Midbrain (tissue), 1 donor: ENCODE measurements around the gene MAD1L1.

ENCODE experiments used
- DNase-seq: peaks from one replicate; lab custom pipeline; 2025; lab: John Stamatoyannopoulos, UW

MAD1L1 gene

DNA sequence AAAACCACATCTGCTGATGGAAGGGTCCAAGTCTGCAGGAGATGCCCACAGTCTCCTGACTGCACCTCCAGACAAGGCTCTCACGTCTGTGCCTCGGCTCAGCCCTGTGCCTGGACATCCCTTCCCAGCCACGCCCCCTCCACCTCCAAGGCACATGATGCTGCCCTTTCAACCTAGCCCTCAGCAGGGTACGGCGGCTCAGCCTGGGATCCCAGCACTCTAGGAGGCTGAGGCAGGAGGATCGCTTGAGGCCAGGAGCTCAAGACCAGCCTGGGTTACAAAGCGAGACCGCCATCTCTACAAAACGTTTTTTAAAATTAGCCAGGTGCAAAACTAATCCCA is 14.3 kb downstream of the MAD1L1 start:
- no peak for DNase-seq

DNA sequence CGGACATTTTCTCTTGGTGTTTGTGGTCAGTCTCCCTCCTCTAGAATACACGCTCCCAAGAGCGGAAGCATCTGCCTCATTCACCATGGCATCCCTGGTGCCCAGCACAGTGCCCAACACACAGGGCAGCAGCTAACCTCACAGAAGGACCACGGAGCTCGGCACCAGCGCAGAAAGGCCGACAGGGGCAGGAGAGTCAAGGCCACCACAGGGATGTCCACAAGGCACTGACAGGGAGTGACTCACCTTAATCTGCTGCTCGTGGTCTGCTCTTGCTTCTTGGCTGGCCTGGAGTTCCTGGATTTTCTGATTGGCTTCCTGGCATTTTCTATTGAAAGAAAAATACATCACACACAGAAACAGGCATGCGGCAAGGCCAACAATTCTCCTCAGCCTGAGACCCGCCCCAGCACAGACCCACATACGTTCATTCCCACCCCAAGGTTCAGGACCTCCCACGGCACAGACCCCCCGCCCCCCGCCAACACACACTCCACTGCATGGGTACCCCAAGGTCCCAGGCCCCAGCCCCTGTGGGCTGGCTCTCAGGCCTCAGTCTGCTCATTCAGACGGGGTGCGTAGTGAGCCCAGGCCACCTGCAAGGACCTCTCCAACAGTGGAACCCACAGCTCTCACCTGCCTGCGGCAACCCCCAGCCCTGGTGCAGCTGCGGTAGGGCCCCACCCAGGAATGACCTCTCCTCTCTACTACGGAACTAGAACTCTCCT is 14.9 kb downstream of the MAD1L1 start:
- DNase-seq, result no peak

DNA sequence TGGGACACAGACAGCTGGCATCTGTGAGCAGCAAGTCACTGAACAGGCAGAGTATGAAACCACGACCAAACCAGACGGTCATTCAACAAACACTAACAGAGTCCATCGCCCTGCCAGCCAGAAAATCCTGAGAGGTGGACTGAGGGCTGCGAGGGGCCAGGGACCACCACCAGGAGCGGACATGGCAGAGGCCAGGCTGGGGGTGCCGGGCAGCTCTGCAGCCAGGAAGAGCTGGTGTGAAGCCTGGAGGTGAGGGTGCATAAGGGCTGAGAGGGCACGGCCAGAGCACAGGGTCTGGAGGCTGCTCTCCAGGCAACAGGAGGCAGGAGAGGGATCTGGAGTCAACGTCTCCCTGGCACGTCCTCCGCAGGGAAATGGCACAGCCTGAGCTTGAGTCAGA is 15.5 kb downstream of the MAD1L1 start:
- DNase-seq, result no peak

DNA sequence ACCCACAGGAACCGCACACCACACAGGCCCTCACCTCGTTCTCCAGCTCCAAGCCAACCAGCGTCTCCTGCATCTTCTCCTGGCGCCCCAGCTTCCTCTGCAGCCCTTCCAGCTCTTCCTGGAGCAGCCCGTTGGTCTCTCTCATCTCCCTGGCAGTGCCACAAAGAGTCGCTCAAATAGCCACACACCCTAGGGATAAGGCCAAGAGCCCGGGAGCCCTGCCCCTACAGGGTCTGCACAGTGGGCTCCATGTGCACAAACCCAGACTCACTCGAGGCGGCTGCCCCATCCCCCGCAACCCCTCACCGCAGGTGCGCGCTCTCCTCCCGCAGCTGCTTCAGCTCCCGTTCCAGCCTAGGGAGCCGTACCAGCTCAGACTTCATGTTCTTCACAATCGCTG is 16.9 kb downstream of the MAD1L1 start:
- DNase-seq, result no peak

DNA sequence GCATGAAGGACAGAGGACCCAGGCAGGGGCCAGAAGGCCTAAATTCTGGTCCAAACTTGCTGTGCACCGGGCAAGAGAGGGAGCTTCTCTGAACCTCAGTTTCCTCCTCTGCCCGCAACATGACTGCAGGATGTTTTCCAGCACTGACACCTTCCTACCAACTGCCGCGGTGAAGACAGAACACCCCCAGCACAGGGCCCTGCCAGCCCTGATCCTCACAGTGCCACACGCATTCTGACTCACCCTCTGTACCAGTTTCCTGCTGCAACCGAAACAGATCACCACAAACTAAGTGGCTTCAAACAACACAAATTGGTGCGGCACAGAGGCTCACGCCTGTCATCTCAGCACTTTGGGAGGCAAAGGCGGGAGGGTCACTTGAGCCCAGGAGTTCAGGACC is 18.1 kb downstream of the MAD1L1 start:
- no peak for DNase-seq

DNA sequence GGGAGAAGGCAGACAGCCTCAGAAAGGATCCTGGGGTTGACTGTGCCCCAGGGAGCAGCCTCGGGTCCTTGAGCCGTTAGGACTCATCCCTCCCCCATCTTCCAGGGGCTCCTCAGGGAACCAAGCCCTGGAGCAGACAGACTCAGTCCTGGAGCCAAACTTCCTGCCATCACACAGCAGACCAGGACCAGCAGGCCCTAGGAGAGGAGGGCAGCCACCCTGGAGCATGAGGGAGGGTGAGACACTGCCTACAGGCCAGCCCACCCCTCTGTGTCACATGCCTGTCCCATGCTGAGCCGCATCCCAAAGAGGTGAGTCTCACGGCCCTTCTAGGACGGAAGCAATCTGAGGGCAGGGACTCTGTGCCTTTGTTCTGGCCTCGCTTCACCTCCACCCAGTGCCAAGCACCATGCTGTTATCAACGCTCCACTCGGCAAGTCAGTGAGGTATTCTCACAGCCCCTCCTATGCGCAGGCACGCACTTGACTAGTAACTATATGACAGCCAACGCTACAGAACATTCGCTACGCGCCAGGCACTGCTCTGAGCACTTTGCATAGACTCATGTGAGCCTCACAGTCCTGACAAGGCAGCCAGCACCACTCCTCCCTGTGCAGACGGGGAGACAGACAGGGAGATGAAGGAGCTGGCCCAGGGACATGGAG is 19.1 kb downstream of the MAD1L1 start:
- DNase-seq, result no peak

DNA sequence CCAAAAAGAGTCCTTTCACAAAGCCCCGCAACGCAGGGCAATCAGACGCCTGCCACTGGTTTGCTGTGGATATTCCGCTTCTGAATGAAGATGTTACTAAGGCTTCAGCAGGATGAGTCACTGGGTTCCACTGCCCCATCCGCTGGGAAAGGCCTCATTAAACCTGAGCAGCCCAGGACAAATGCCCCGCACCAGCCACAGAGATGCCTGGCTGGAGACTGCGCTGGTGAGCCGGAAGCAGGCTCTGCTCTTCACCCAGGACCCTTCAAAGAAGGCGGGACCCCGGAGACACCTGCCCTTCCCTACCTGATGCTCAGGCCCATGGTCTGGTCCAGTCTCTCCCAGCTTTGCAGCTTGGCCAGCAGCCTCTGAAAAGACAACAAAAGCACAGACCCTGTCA is 19.8 kb downstream of the MAD1L1 start:
- DNase-seq, result no peak

DNA sequence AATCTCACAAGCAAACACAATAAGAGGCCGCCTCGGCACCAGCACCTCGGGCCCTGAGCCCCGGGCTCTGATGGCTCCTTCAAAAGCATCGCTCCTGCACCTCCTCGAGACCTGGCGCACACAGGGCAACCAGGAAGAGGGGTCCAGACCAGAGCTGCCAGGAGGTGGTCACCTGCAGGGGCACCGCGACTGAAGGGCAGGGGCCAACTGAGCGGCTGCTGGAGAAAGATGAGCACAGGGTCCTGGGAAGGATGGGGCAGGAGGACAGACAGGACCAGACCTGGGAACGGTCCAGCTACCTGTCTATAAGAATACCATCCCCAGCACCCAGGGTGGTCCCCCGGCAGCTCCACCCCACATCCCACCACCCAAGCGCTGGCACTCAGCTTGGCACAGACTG is 20.8 kb downstream of the MAD1L1 start:
- no peak for DNase-seq

DNA sequence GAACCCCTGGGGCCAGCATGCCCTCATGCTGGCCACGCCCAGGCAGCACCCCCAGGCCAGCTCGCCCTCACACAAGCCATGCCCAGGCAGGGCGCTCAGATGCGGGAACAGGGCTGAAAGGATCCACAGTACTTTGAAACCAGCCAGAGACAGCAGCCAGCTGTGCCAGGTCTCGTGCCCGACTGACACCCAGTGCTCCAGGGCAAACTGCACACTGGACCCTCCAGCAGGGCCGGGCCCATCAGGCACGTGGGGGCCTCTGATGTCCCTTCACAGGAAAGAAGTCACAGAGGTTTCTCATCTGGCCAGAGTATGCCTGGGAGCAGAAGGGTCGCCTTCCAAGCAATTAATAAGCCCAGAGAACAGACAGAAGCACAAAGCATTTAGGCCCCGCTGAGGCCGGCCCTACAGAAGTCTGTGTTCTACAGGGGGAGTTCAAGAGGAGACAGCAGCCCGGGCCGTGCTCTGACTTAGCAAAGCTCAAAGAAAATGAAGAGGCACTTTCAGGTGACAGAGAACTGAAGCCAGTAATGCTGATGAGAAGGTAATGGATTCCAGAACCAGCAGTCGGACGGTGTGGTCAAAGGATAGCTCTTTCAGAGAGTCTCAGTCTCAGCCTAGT is 21.4 kb downstream of the MAD1L1 start:
- DNase-seq, result no peak

DNA sequence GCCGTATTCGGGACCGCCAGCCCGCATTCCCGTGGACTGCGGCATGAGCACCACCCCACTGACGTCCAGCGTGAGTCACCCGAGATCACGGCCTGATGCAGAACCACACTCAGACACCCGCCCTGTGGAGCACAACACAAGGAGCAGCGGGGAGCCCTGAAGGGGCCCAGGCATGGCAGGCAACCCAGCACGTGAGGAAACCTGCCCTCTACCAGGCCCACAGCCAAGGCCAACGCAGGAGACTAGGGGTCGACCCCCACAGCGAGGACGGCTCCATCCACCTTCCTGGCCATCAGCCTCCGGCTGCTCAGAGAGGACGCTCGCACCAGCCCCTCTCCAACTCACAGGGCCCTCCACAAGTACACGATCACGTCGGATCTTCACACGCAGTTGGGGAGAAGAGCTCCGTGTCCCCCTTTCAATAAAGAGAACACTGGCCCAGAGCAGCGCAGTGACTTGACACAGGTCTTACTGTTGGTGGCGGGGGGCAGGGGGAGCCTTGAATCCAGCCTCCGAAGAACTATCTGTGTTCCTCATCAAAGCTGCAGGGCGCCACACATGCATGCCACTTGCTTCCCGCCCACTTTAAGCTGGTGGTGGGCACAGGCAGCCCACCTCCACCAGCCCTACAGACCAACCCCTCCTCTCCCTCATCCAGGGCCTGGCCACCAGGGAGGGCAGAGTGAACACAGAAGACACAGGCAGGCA is 22.0 kb downstream of the MAD1L1 start:
- DNase-seq, result no peak

DNA sequence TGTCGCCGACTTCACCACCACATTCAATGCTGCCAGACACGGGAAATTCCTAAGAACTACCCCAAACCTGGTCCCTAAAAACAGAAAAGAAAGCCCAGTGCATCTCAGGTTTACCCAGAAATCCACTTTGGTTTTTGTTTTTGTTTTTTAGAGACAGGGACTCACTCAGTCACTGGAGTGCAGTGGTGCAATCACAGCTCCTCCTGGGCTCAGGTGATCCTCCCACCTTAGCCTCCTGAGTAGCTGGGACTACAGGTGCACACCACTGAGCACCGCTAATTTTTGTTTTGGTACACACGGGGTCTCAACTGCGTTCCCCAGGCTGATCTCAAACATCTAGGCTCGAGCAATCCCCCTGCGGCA is 22.8 kb downstream of the MAD1L1 start:
- no peak for DNase-seq

DNA sequence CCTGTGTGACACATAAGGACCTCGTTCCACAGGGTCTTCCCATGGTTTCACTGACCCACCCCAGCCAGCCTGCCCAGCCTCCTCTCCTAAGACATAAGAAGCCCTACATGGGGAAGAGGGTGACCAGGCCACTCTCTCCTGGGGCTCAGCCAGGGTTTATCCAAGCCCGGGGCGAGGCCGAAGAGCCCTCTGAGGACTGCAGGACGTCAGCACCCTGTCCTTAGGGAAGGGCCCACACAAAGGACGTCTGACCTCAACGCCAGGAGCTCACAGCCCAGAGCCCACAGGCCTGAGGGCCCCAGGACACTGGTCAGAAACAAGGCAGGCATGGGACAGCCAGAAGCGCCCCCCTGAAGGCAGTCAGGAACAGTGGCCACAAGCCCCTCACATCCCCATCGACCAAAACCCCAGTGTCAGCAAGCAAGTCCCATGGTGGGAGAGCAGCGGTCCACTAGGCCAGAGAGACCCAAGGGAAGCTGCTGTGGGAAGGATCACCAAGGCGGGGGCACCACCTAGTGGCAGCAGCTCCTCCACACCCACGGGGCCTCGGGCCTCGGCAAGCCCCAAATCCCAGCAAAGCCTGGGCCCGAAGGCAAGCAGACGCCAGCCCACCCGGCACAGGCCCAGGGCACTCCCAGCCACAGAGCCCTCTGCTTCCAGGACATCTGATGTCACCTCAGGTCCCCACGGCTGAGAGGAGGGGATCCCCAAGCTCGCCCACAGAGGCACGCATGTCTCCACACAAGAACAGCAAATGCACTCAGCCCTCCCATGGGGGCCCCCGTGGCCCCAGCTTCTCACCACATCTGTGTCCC is 23.4 kb downstream of the MAD1L1 start:
- peak; percentile 77 for DNase-seq

DNA sequence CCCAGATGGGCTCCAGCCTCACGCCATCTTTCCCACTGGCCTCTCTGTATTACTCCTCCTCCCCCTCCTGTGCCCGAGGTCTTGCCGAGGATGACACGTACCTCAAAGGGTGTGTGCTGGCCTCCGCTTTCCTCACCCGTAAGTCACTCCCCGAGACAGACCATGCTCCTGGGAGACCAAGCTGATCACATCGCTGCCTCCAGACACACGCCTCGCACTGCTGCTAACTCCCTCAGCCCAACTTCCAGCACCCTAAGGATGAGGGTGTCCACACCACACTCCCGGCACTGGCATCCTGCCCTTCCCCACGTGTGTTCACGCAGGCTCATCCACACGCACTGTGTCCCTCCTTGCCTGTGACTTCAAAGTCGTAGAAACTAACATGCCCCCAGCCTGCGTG is 24.0 kb downstream of the MAD1L1 start:
- no peak for DNase-seq

DNA sequence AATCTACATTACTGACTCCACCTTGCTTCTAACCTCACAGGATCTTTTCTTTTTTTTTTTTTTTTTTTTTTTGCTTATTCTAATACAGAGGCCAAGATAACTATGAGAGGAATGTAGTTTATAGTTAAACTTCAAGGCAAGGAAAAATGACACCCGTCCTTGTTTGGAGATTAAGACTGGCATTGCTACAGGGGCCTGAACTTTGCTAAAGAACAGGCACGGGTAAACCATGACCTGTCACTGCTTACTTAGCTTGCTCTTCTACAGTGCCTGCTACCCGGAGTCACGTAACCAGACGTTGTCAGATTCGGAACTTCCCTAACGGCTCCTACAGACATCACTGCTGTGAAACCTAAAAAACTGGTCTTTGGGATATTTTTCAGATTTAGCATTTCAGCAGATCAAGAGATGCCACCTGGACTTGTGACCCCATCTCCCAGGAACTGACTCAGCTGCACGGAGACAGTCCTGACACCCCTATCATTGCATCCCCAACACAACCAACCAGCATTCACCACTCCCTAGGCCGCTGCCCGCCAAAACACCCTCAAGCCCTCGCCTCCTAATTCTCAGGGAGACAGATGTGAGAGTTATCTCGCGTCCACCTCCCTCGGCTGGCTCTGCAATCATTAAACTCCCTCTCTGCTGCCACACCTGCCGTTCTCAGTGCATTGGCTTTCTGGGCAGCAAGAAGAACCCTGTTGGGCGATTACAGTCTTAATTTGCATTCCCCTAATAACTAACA is 27.5 kb downstream of the MAD1L1 start:
- DNase-seq, result no peak

DNA sequence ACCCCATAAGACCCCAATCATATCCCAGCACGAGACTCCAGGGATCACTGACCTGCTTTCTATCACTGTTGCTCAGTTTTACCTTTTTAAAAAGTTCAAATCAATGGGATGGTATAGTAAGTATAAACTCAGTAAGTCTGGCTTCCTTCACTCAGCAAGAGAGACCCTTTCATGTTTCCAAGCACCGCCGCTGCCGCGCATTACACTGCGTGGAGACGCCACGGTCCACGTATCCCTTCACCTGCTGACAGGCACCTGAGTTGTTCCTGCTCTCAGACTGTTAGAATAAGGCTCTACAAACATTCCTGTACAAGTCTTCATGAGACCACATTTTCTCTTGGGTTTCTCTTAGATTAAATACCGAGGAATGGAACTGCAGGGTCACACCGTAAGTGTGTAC is 28.3 kb downstream of the MAD1L1 start:
- DNase-seq, result no peak

DNA sequence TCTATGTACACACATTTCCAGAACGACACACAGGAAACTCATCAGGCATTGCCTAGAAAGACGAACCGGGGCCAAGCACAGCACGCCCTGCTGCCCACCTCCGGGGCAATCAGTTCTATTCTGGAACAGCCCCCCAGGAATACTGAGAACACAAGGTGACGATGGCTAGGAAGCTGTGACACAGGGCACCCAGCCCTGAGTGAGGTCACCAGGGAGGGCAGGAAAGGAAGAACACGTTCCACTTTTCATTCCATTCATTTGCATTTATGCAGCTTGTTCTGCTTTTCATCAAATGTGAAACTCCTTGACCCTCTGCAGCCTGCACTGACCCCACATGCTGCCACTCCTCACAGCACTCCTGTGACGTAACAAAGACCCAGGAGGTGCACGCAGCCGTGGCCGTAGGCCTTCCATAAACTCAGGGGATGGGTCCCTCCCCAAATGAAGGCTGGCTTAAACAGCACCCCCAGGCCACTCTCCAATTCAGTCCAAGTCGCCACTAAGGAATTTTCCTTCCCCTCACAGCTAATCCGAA is 28.9 kb downstream of the MAD1L1 start:
- DNase-seq, result no peak

DNA sequence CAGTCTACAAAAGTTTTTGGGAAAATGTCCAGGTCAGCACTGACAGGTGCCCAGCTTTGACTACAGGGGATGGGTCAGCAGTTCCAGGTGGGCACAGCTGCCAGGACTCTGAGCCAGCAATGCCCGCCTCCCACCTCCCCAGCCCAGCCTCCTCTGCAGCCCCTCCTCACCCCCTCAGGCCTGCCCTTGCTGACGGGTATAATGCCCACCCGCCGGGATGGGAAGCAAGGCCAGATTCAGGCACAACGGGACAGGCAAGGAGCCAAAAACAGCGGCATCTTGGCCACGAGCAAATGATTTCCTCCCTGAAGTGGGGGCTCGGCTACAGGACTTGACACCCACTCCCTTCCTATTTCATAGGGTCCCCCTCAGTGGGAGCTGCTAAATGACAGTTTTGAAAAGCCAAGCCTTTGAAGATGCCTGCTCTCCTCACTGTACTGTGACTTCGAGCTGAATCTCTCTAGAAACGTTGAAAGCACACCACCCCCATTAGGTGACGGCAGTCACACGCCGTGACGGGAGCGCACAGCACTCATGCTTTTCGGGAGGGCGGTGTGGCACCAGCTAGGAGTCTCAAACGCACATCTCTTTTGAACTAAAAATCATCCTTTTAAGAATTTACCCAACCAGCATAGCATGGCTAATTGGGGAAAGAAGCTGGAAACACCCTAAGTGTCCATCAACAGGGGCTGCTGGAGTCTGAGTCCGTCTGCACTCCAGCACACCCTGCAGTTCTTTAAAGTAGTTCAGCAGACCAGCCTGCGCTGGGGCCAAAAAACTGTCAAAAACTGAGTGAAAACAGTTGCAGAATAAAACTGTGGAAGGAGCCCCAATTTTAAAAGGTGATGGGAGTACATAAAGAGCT is 29.6 kb downstream of the MAD1L1 start:
- DNase-seq, result no peak

DNA sequence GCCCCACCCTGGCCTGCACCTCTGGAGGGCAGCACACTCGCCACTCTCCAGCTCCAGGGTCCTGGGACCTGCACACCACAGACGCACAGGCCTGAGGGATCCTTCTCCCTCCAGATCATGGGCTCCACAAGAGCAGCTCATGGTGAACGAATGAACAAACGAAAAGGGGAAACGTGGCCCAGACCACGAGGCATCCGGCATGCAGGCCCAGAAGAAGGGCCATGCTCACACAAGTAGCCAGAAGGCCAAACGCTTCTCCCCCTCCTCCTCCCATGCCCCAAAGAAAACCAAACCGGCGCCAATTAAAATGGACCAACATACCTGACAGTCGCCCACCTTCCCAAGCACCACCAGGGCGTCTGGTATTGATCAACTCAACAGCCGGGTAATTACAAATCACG is 30.4 kb downstream of the MAD1L1 start:
- peak; percentile 23 for DNase-seq

DNA sequence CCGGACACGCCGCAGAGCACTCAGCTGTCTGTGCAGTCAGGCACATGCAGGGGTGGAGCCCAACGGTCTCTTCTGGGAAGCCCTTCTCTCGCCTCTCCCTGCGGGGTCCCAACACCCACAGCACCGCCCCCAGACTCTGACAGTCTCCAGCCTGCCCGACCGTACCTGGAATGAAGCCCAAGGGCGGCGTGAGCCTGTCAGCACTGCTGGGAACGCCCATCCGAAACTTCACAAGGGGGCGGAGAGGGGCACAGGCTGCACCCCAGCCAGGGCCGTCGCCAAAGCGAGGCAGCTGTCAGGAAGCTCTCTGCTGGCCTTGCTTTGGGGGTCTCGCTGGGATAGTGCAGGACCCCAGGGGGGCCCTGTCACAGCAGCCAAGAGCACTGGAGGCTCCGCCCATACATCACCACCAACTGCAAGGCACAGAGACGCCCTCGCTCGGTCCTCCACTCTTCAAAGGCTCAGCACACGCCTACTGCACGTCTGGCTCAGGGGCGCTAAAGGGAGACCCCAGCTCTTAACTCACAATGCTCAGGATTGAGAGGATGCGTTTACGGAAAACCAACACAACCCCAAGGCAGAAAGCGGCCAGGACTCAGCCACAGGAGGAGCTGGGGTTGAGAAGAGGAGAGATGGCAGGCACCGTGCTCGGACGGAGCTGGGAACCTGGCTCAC is 30.9 kb downstream of the MAD1L1 start:
- DNase-seq, result no peak

DNA sequence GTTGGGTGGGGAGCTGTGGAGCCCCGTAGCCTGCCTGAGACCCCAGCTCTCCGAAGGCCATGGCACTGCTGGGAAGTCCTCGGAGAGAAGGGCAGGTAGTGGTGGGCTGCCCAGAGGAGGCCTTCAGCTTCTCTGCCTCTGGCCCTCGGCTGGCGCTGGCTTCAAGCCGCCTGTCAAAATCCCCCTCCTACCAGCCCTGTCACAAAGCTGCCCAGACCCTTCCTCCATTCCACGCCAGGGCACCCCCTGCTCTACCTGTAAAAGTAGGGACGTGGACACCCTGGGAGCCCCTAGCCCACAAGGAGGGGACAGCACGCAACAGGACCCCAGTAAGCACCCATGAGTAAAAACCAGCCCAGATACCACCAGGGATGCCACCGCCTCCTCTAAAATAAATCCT is 31.6 kb downstream of the MAD1L1 start:
- DNase-seq, result no peak
